SK-N-MC (cell line): ENCODE data around the gene TRPM6.

Experiments used
- DNase-seq: peaks from one replicate; pipeline ENCODE4 v3.0.0-alpha.2; 2011; ENCODE audit warnings: low read depth, low spot score
- H3K27ac ChIP-seq: fragments of 200-600 bp; sonication (generic); 2 replicates; pipeline ENCODE4 v1.5.1; 2016; ENCODE audit warnings: mixed run types
- H3K36me3 ChIP-seq: fragments of 200-600 bp; sonication (generic); 2 replicates; pipeline ENCODE4 v1.6.1; 2017; ENCODE audit warnings: antibody characterized with exemption, low read length, mixed read lengths; ENCODE audit not compliant: insufficient read depth
- H3K4me3 ChIP-seq: fragments of 200-600 bp; sonication (generic); 2 replicates; pipeline ENCODE4 v1.5.1; 2016
- H3K9ac ChIP-seq: fragments of 200-600 bp; sonication (generic); 2 replicates; pipeline ENCODE4 v1.8.0; 2017; ENCODE audit warnings: mixed run types, mixed read lengths; ENCODE audit not compliant: insufficient read length
- H3K9me3 ChIP-seq: fragments of 200-600 bp; sonication (generic); 2 replicates; pipeline ENCODE4 v1.6.1; 2017; ENCODE audit warnings: low read depth, mild to moderate bottlenecking, antibody characterized with exemption, low read length, moderate library complexity, mixed read lengths
- EZH2 ChIP-seq: fragments of 200-600 bp; sonication (generic); IDR thresholded peaks from one replicate; pipeline ENCODE4 v1.6.1; 2017; ENCODE audit warnings: antibody characterized with exemption
- FOXP2 ChIP-seq: optimal IDR thresholded peaks from 2 replicates; pipeline ENCODE3; 2011; ENCODE audit warnings: mild to moderate bottlenecking, moderate library complexity; ENCODE audit not compliant: insufficient read depth; ENCODE audit errors: extremely low read length, control extremely low read depth
- POLR2AphosphoS5 ChIP-seq: IDR thresholded peaks from 2 replicates; pipeline ENCODE4 v1.6.1; 2012; ENCODE audit warnings: mild to moderate bottlenecking, low read depth, low read length, borderline replicate concordance

Gene TRPM6

GRCh38 chr9:74683322-74683721 is 204.4 kb downstream of the TRPM6 start:
- Histone ChIP-seq H3K9me3 (no peaks in the 10 kb centered on the region), H3K4me3 (no peak overlapping the region), H3K9ac (no peak overlapping the region), H3K36me3 (no peaks in the 10 kb centered on the region), H3K27ac (no peak overlapping the region)
- TF ChIP-seq EZH2 (no peak), FOXP2 (no peak), POLR2AphosphoS5 (no peak)
- DNase-seq: no peak

GRCh38 chr9:74681906-74682305 is 205.8 kb downstream of the TRPM6 start:
- H3K9ac ChIP-seq: no peak overlapping the region
- no peak overlapping the region for H3K4me3 ChIP-seq
- H3K27ac ChIP-seq: no peak overlapping the region
- DNase-seq: no peak
- no peaks in the 10 kb centered on the region for H3K9me3 ChIP-seq
- no peaks in the 10 kb centered on the region for H3K36me3 ChIP-seq
- TF ChIP-seq POLR2AphosphoS5 (no peak), FOXP2 (no peak), EZH2 (no peak)

- DNase-seq: no peak
- no peaks in the 10 kb centered on the region for H3K9me3 ChIP-seq
- H3K27ac ChIP-seq: no peak overlapping the region
- H3K4me3 ChIP-seq: no peak overlapping the region
- H3K9ac ChIP-seq: no peak overlapping the region
- no peak for TF ChIP-seq FOXP2
- TF ChIP-seq EZH2: no peak
- no peak for TF ChIP-seq POLR2AphosphoS5
- H3K36me3 ChIP-seq: no peaks in the 10 kb centered on the region
Measured at GRCh38 chr9:74674077-74674476, 213.6 kb downstream of the TRPM6 start.
